Measurements from ENCODE around the gene BIN1. TPM values are rescaled to one million over a fixed set of nuclear protein-coding genes. Genes with fewer than 3 reads are reported as not detected.
A peak's percentile ranks its signal among the peaks of the same experiment; 100 is the strongest.

Gene BIN1
- total and polyA plus RNA-seq, 2 of the 4 experiments (the other 2 are of a cell fraction): 18.1 to 25.7 TPM

DNA sequence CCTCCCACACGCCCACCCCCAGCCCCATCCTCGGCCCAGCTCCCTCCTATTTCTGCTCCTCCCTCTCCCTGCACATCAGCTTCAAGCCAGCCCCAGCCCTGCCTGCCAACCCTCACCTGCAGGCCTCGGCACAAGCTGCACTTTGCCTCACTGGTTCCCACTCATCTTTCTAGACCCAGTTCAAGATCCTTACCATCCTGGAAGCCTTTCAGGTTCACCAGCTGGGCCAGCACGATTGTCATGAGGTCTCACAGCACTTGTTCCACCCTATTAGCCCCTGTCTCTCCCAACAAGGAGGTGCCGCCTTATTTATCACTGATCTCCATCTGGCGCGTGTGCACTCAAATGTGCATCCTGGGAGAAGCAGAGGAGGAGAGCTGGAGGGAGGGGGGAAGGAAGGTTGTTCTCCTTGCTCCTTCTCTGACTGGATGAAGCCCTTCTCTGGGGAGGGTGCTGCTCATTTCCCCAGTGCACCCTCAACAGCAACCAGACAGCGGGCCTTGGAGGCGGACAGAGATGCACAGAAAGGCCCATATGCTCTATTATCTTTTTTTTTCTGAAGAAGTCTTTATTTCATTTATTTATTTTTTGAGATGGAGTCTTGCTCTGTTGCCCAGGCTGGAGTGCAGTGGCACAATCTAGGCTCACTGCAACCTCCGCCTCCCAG lies 15.5 kb upstream of the BIN1 start:
- Histone ChIP-seq H4K20me1 (ENCODE audit: insufficient read depth, low read length) (no peaks in the 10 kb centered on the region), H2BK15ac (ENCODE audit: low read depth, low read length) (no peak overlapping the region), H2BK20ac (ENCODE audit: low read depth, low read length) (no peak overlapping the region), H3K9me1 (ENCODE audit: insufficient read depth, low read length) (no peaks in the 10 kb centered on the region), H3K4me1 (ENCODE audit: control insufficient read depth, insufficient read depth, low read length) (no peaks in the 10 kb centered on the region), H3K4me3 (ENCODE audit: insufficient read depth, low read depth, low read length) (no peak overlapping the region), H3K9ac (ENCODE audit: low read depth, low read length) (no peak overlapping the region), H3K56ac (ENCODE audit: extremely low read depth, insufficient read depth, low read length) (no peak overlapping the region), H3K4ac (ENCODE audit: low read depth, low read length) (no peak overlapping the region), H3K18ac (ENCODE audit: low read depth, low read length) (no peak overlapping the region), H2AK9ac (replicated peaks; ENCODE audit: low read depth, low read length, poor library complexity) (peak overlapping the region; percentile 28), H3K27me3 (ENCODE audit: control insufficient read depth, insufficient read depth, low read length) (peaks cover 11% of the 10 kb centered on the region), H3K27ac (ENCODE audit: insufficient read depth, low read length) (no peak overlapping the region), H3K23ac (ENCODE audit: low read depth, low read length) (no peak overlapping the region), H3K9me3 (ENCODE audit: control insufficient read depth, insufficient read depth, low read length) (no peaks in the 10 kb centered on the region), H2BK5ac (ENCODE audit: low read depth, low read length, poor library complexity, severe bottlenecking) (no peak overlapping the region), H2AK5ac (ENCODE audit: low read depth, low read length) (no peak overlapping the region), H3K14ac (replicated peaks; ENCODE audit: low read depth, low read length) (no peak overlapping the region), H2AFZ (replicated peaks; ENCODE audit: low read length, poor library complexity) (peak overlapping the region; percentile 58), H4K8ac (ENCODE audit: low read depth in 2 of 2, low read length in 2 of 2) (no peak overlapping the region), H2BK120ac (ENCODE audit: low read depth, low read length) (no peak overlapping the region), H3K36me3 (ENCODE audit: control insufficient read depth, insufficient read depth, low read length) (no peaks in the 10 kb centered on the region), H3K79me1 (ENCODE audit: low read depth in 1 of 2, low read length in 2 of 2) (no peaks in the 10 kb centered on the region), H4K91ac (ENCODE audit: insufficient read depth, low read depth, low read length) (no peak overlapping the region), H3K4me2 (ENCODE audit: low read depth, low read length) (no peak overlapping the region), H4K5ac (ENCODE audit: low read depth, low read length) (no peak overlapping the region)
- POLR2A ChIA-PET (ENCODE audit: unreplicated experiment): no interaction called here
- BruUV-seq (replicated peaks): no TSS peak
- in situ Hi-C loops (cut with MboI; ENCODE audit: low sequenced_read_pairs) (no loop called here), intact Hi-C loops (cut with micrococcal nuclease) (no loop called here), dilution Hi-C loops (cut with HindIII; ENCODE audit: low sequenced_read_pairs, unreplicated experiment) (no loop called here)
- ATAC-seq (ENCODE audit: low read depth): no peak
- 43% methylated on average over 3 of the region's 10 CpGs; no CpG with 5 or more reads in 1 of the 2 experiments for WGBS, 2 experiments (ENCODE audit: extremely low coverage in 2 of 2, insufficient read length in 1 of 2)
- no peak for DNase-seq
- TF ChIP-seq MAZ (IDR thresholded peaks at IDR 0.05; ENCODE audit: borderline replicate concordance, low read depth, low read length) (no peak), MAFK (IDR thresholded peaks at IDR 0.05; ENCODE audit: low read depth, low read length) (no peak), SMC3 (IDR thresholded peaks at IDR 0.05; ENCODE audit: low read depth, low read length) (no peak), RCOR1 (IDR thresholded peaks at IDR 0.05; ENCODE audit: insufficient replicate concordance, low read length) (no peak), CHD1 (IDR thresholded peaks at IDR 0.05; ENCODE audit: low read depth, low read length) (no peak), RAD21 (IDR thresholded peaks at IDR 0.05; ENCODE audit: low read length) (no peak), FOS (IDR thresholded peaks at IDR 0.05; ENCODE audit: low read depth, low read length) (no peak), RFX5 (IDR thresholded peaks at IDR 0.05; ENCODE audit: low read depth, low read length) (no peak), BHLHE40 (IDR thresholded peaks at IDR 0.05; ENCODE audit: low read depth, low read length) (no peak)
- TF ChIP-seq, protein P1, sequence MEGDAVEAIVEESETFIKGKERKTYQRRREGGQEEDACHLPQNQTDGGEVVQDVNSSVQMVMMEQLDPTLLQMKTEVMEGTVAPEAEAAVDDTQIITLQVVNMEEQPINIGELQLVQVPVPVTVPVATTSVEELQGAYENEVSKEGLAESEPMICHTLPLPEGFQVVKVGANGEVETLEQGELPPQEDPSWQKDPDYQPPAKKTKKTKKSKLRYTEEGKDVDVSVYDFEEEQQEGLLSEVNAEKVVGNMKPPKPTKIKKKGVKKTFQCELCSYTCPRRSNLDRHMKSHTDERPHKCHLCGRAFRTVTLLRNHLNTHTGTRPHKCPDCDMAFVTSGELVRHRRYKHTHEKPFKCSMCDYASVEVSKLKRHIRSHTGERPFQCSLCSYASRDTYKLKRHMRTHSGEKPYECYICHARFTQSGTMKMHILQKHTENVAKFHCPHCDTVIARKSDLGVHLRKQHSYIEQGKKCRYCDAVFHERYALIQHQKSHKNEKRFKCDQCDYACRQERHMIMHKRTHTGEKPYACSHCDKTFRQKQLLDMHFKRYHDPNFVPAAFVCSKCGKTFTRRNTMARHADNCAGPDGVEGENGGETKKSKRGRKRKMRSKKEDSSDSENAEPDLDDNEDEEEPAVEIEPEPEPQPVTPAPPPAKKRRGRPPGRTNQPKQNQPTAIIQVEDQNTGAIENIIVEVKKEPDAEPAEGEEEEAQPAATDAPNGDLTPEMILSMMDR (conservative IDR thresholded peaks at IDR 0.05; ENCODE audit: low read depth, low read length): no peak
- TF ChIP-seq, protein P2, sequence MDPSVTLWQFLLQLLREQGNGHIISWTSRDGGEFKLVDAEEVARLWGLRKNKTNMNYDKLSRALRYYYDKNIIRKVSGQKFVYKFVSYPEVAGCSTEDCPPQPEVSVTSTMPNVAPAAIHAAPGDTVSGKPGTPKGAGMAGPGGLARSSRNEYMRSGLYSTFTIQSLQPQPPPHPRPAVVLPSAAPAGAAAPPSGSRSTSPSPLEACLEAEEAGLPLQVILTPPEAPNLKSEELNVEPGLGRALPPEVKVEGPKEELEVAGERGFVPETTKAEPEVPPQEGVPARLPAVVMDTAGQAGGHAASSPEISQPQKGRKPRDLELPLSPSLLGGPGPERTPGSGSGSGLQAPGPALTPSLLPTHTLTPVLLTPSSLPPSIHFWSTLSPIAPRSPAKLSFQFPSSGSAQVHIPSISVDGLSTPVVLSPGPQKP (IDR thresholded peaks at IDR 0.05; ENCODE audit: borderline replicate concordance, low read depth, low read length): no peak
- TF ChIP-seq, protein P3, sequence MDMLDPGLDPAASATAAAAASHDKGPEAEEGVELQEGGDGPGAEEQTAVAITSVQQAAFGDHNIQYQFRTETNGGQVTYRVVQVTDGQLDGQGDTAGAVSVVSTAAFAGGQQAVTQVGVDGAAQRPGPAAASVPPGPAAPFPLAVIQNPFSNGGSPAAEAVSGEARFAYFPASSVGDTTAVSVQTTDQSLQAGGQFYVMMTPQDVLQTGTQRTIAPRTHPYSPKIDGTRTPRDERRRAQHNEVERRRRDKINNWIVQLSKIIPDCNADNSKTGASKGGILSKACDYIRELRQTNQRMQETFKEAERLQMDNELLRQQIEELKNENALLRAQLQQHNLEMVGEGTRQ (IDR thresholded peaks at IDR 0.05; ENCODE audit: low read depth, low read length): no peak
- CTCF ChIA-PET: no interaction called here

All from IMR-90 (cell line).